Astrocyte of the cerebellum (primary cell): ENCODE measurements around the gene RPL29.

Source experiments
- DNase-seq: peaks from one replicate; pipeline ENCODE4 v3.0.0-alpha.2; 2011; ENCODE audit warnings: low read depth
- H3K4me3 ChIP-seq: 2 replicates; pipeline ENCODE4 v1.5.1; 2011; ENCODE audit warnings: mild to moderate bottlenecking, low read depth, low read length, moderate library complexity
- in situ Hi-C: cut with HindIII; loops from 2 replicates; pipeline ENCODE4 v1.10.0; 2017; ENCODE audit warnings: low sequenced_read_pairs
- TF ChIP-seq, protein P1 (sequence below): IDR thresholded peaks from 2 replicates; pipeline ENCODE4 v1.5.1; 2012; ENCODE audit warnings: low read length, low read depth, moderate library complexity, mild to moderate bottlenecking; ENCODE audit errors: missing control alignments

Gene RPL29

DNA sequence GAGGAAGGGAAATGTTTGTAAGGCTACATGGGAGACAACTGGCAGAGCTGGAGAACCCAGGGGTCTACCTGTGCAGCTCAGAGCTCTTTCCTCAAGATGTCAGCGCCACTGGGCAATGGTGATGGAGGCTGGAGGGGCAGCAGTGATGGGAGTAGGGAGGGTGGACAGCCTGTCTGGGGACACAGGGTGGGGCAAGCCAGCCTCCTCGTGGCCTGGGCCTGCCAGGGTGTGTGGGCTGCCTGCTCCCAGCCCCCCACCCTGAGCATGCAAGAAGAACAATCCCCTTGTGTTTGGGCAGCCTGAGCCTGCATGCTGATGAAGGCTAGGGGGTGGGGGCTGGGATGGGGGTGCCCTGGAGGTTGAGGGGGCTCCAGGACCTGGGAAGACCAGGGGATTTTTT, 29.7 kb downstream of the RPL29 start:
- TF ChIP-seq, protein P1, sequence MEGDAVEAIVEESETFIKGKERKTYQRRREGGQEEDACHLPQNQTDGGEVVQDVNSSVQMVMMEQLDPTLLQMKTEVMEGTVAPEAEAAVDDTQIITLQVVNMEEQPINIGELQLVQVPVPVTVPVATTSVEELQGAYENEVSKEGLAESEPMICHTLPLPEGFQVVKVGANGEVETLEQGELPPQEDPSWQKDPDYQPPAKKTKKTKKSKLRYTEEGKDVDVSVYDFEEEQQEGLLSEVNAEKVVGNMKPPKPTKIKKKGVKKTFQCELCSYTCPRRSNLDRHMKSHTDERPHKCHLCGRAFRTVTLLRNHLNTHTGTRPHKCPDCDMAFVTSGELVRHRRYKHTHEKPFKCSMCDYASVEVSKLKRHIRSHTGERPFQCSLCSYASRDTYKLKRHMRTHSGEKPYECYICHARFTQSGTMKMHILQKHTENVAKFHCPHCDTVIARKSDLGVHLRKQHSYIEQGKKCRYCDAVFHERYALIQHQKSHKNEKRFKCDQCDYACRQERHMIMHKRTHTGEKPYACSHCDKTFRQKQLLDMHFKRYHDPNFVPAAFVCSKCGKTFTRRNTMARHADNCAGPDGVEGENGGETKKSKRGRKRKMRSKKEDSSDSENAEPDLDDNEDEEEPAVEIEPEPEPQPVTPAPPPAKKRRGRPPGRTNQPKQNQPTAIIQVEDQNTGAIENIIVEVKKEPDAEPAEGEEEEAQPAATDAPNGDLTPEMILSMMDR: no peak
- DNase-seq: no peak
- in situ Hi-C loops: no loop called here
- H3K4me3 ChIP-seq: peak overlapping the region; percentile 64

DNA sequence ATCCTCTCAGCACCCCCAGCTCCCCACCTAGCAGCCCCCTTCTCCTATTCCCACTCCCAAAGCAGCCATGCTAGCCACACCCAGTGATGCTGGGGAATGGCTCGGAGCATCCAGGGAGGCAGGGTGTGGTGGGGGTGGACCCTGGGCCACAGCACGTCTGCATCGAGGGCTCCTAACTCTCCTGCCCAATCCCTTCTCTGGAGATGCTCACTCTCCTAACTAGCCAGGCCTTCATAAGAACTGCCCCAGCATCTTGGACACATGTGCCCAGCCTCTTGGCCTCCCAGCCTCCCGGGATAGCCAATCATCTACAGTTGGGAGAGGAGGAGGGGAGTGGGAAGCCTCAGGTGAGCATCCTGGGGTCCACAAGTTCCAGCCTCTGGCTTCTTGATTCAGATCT, 31.2 kb downstream of the RPL29 start:
- TF ChIP-seq, protein P1: no peak
- DNase-seq: no peak
- H3K4me3 ChIP-seq: no peak overlapping the region
- in situ Hi-C loops: no loop called here

DNA sequence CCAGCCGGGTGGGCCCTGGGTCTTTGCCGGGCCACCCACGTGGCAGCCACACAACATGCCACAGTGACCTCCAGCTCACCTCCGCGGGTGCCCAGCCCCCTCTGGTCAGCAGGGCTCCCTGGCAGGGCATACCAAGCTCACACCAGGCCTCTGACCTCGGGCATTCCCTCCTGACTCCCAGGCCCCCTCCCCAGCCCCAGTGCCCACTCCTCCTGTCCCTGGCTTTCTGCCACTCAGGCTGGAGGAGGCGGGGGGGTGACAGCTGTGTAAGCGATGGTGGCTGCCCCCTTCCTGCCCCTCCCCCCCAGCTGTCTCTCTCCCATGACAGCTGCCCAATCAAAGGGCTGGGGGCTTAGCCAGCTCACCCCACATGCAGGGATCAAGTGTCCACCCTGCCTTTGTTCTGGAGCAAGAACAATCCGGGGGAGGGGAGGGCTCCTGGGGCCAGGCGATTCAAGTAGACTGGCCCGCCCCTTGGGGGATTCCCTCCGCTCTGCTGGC, 31.7 kb downstream of the RPL29 start:
- TF ChIP-seq, protein P1: no peak
- no peak for DNase-seq
- in situ Hi-C loops: no loop called here
- no peak overlapping the region for H3K4me3 ChIP-seq

DNA sequence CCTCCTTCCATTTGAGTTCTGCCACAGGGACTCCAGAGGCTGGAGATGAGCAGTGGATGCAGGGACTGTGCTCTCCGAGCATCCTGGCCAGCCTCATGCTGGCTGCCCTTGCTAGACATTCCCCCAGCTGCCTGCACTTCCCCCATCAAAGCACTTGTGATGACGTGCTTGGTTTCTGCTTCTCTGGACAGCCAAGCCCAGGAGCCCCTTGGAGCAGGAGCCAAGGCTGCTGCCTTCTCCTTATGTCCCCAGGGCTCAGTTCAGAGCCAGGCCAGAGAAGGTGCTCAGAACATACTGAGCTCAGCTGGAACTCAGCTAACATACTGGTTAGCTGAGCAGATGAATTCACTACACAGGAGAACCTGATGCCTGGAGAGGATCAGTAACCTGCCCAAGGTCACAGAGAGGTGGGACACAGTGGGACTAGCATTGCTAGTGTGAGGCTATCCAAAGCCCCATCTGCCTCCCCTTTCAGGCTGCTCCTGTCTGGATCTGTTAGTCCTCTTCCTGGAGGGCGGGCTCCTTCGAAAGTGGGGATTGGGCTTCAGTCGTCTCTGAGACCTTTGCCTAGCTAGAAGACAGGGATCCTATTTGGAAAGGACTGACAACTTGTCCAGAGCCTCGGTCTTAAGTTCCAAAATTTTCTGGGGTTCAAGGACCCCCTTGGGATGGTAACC, 32.7 kb downstream of the RPL29 start:
- TF ChIP-seq, protein P1: no peak
- no peak for DNase-seq
- no peak overlapping the region for H3K4me3 ChIP-seq
- in situ Hi-C loops: no loop called here

DNA sequence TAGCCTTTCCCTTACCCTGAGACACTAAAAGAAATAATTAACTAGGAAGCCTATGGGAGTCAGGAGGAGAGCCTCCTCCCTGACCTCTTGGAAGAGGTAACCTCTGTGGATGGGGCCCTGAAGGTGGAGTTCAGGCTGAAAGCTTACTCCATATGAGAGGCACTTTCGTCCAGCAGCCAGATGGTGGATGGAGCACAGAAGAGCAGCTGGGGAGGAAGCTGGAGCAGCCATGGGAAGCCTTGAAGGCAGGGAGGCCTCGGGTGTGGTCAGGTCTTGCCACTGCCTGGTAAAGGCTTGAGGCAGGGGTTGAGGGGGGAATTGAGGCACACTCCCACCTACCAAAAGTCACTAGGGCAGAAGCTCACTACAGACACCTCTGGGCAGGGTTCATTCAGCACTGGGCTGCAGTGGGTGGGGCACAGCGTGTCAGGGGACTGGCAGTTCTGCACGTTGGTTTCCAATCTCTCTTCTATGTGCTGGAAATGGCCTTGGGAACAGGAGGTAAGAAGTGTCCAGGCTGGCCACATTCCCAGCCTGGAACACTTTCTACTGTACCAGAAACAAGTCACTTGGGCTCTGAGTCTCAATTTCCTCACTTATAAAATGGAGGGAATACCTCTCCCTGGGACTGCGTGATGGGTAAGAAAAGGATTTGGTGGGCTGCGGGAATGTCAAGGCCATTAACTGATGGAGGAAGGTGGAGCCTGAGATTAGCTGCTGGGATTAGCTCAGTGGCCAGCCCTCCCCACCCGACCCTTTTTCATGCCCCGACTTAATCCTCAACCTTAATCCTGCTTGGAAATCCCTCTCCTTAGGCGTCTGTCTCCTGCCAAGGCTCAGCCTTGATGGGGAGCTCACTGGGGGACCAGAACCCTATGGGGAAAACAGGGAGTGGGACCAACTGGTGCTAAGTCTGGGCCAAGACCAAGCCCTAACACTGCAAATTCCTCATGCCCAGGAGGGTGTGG, 33.8 kb downstream of the RPL29 start:
- in situ Hi-C loops: no loop called here
- no peak for DNase-seq
- TF ChIP-seq, protein P1: no peak
- no peak overlapping the region for H3K4me3 ChIP-seq

DNA sequence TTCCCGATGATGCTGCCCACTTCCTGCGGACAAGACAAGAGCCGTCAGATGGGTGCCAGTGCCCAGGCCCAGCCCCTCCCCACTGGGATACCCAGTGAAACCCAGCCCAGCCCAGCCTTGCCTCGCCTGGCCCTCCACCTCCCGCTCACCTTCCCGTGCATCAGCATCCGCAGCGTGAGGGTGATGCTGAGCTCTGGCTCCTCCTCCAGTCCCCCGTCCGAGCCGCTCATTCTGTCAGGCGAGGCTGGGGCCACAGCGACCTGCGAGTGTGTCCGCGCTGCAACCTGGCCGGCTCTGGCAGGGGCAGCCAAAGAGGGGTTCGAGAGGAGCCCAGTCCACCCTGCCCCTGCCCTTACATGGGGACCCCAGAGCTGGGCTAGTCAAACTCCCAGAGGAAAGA, 34.7 kb downstream of the RPL29 start:
- TF ChIP-seq, protein P1: no peak
- no peak for DNase-seq
- in situ Hi-C loops: no loop called here
- H3K4me3 ChIP-seq: no peak overlapping the region
